Stimulated activated CD4-positive, alpha-beta T cell treated with anti-CD3 and anti-CD28 coated beads, Interleukin-4, amount 100 ng/mL, for 1 hour (primary cell): ENCODE measurements around the gene HSPA1L.
"Not testable (repeated sequence)": the region's sequence is repeated elsewhere in the genome, so short reads cannot be mapped to it uniquely, and the experiment has no call there.

Experiments
- DNase-seq: peaks from one replicate; pipeline ENCODE4 v3.0.0-alpha.2; 2020

The HSPA1L gene

DNA sequence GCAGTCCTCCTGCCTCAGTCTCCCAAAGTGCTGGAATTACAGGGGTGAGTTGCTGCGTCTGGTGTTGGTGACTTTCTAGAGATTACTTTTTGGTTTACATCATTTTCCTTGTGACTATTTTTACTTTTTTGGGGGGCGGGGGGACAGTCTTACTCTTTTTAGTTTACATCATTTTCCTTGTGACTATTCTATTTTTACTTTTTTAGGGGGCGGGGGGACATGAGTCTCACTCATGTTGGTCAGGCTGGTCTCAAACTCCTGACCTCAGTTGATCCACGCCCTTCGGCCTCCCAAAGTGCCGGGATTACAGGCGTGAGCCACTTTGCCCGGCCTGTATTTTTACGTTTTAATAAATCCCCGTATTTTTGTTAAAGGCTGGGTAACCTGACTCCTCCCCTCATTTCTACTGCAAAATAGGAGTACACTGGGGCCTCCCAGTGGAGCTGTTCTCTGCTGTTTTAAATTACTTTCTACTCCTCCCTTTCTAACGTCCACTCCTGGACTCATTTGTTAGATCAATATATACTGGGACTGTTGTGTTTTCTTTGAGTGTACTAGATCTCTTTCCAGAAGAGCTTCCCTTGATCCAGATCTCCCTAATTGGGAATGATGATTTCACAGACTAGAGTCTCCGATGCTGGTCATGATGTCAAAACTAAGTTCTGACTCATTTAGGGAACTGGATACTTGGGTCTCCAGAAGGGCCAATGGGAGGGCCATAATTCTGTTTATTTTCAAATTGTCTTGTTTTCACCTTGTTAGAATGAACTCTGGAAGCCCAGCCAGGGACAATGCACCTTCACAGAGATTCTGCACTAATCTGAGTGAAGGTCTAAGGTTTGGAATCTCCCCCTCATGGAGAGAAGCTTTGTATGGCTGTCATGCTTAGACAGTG lies 21.6 kb upstream of the HSPA1L start:
- no peak for DNase-seq

DNA sequence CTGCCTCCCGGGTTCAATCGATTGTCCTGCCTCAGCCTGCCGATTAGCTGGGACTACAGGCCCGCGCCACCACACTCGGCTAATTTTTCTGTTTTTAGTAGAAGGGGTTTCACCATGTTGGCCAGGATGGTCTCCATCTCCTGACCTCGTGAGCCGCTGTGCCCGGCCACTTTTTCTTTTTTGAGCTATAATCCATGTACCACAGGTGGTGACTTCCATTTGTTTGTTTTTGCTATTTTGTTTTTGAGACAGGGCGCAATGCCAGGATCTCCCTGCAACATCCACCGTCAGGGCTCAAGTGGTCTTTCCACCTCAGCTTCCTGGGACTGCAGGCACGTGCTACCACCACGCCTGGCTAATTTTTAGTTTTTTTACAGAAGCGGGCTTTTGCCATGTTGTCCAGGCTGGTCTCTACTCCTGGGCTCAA lies 21.0 kb upstream of the HSPA1L start:
- DNase-seq: no peak

DNA sequence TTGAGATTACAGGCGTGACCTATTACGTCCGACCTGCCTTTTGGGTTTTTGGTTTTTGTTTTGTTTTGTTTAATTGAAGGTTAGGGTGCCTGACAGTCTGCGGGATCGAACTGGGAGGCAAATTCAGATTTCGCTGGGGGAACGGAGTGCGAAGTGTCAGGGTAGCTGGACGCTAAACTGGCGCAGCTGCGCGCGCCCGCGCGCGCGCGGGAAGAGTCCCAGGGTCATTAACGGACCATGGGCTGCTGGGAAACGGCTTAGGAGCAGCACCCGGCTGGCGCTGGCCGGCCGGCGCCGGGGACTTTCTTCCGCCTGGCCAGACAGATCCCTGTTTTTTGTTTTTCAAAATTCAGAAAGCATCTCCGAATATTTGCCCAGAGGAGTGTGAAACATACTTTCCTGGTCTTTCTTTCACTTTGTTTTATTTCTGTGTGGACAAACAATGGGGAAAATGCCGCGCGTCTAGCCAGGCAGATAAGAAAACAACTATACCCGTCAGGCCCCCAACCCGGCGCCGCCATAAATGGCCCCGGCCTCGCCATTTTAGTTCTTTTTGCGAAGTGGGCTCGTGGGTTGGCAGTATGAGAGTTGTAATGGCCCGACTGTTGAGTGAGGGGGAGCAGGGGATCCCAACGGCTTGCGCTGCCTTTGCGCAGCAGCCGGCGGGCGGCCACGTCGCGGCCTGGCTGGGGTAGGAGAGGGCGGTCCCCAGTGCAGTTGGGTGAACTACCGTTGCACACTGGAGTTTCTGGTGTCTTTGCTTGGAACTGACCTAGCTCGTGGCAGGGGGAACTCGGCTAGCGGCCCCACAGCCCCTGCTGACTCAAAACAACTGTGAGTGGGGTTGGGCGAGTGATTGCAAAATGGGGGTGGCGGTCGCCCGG lies 19.5 kb upstream of the HSPA1L start:
- peak; percentile 80 for DNase-seq

DNA sequence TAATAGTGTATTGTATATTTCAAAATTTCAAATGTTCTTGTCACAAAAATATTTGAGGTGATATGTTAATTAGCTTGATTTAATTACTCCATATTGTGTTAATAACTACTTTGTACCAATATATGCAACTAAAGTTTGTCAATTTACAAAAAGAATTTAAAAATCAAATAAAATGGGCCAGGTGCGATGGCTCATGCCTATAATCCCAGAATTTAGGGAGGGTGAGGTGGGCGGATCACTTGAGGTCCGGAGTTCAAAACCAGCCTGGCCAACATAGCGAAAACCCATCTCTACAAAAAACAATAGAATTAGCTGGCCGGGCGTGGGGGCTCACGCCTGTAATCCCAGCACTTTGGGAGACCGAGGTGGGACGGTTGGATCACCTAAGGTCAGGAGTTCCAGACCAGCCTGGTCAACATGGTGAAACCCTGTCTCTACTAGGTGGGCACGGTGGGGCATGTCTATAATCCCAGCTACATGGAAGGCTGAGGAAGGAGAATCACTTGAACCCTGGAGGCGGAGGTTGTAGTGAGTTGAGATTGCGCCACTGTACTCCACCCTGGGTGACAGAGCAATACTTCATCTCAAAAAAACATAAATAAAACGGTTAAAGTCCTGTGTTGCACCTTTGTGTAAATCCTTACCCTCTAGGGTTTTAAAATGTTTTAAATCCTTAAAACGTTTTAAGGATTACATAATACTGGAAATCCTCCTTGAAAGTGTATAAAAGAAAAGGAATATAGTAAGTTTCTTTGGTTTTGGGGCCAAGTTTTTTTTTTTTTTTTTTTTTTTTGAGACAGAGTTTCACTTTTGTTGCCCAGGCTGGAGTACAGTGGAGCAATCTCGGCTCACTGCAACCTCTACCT lies 16.5 kb upstream of the HSPA1L start:
- no peak for DNase-seq

DNA sequence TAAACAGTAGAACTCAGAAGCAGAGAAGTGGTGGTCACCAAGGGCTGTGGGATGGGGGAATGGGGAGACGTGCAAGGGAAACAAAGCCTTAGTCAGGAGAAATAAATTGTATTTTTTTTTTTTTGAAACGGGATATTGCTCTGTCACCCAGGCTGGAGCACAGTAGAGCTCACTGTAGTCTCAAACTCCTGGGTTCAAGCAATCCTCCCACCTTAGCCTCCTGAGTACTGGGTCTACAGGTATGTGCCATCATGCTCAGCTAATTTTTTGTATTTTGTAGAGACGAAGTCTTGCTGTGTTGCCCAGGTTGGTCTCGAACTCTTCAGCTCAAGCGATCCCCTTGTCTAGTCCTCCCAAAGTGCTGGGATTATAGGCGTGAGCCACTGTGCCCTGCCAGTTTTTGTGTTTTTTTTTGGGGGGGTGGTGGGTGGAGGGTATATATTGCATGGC lies 15.8 kb upstream of the HSPA1L start:
- no peak for DNase-seq

DNA sequence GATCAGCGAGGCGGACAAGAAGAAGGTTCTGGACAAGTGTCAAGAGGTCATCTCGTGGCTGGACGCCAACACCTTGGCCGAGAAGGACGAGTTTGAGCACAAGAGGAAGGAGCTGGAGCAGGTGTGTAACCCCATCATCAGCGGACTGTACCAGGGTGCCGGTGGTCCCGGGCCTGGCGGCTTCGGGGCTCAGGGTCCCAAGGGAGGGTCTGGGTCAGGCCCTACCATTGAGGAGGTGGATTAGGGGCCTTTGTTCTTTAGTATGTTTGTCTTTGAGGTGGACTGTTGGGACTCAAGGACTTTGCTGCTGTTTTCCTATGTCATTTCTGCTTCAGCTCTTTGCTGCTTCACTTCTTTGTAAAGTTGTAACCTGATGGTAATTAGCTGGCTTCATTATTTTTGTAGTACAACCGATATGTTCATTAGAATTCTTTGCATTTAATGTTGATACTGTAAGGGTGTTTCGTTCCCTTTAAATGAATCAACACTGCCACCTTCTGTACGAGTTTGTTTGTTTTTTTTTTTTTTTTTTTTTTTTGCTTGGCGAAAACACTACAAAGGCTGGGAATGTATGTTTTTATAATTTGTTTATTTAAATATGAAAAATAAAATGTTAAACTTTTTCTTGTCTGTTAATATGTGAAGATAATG lies 14.7 kb upstream of the HSPA1L start:
- no peak for DNase-seq

DNA sequence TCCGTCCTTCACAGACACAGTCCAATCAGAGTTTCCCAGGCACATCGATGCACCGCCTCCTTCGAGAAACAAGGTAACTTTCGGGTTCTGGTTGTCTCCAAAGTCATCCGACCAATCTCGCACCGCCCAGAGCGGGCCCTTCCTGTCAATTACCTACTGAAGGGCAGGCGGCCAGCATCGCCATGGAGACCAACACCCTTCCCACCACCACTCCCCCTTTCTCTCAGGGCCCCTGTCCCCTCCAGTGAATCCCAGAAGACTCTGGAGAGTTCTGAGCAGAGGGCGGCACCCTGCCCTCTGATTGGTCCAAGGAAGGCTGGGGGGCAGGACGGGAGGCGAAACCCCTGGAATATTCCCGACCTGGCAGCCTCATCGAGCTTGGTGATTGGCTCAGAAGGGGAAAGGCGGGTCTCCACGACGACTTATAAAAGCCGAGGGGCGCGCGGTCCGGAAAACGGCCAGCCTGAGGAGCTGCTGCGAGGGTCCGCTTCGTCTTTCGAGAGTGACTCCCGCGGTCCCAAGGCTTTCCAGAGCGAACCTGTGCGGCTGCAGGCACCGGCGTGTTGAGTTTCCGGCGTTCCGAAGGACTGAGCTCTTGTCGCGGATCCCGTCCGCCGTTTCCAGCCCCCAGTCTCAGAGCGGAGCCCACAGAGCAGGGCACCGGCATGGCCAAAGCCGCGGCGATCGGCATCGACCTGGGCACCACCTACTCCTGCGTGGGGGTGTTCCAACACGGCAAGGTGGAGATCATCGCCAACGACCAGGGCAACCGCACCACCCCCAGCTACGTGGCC lies 12.4 kb upstream of the HSPA1L start, which contains the start of gene HSPA1B:
HSPA1B (plus strand) TSS at position 453 of the 794 bp plus-strand sequence; CDS start at position 666, 213 bp downstream.
- peak; percentile 79 for DNase-seq

DNA sequence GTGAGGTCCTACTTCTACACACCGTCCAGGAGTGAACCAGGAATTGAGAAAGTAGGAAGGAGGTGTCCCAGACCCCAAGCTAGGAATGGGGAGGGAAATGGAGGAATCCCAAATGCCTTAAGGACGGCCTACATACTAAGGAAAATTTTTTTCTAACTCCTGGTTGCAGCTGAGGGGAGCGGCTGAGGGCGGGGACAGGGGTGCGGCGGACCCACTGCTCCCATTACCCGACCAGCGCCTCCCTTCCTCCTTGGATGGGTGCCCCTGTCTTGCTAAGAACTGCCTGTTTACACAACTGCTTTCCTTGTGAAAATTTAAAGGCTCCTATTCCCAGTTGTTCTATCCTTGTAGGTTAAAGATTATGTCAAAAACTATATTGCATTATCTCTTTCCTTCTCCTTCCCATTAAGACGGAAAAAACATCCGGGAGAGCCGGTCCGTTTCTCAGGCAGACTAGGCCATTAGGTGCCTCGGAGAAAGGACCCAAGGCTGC lies 11.8 kb upstream of the HSPA1L start:
- no peak for DNase-seq

DNA sequence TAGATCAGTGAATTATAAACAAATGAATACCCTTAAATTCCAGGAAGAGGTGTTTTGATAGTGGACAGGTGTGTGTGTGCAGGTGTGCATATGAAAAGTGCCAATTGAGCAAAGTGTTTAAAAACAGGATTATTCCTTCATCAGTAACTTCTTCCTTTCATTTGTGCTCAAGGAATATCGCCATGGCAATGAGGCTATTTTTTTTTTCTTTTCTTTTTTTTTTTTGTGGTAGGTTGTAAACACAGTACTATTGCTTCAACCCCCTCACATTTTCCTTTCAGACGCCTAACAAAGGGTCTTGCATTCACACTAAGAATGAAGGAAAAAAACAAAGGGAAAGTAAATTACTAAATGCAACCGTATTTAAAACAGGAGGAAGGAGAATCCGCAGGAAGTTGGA lies 10.5 kb upstream of the HSPA1L start:
- no peak for DNase-seq

DNA sequence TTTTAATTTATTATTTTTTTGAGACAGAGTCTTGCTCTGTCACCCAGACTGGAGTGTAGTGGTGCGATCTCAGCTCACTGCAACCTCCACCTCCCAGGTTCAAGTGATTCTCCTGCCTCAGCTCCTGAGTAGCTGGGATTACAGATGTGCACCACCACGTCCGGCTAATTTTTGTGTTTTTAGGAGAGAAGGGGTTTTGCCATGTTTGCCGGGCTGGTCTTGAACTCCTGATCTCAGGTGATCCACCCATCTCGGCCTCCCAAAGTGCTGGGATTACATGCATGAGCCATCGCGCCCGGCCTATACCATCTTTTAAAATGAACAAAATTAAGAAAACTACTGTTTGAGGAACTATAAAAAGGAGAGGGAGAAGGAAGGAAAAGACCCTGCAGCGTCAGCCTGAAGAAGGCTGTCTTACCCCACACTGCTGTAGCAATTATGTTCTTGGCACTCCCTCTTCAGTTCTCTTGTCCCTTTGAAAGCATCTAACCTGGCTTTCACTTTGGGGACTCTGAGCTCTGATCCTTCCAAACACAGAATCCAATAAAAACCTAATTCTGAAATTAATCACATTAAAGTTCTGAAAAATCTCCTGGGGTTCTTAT lies 8.6 kb upstream of the HSPA1L start:
- DNase-seq: not testable (repeated sequence)

DNA sequence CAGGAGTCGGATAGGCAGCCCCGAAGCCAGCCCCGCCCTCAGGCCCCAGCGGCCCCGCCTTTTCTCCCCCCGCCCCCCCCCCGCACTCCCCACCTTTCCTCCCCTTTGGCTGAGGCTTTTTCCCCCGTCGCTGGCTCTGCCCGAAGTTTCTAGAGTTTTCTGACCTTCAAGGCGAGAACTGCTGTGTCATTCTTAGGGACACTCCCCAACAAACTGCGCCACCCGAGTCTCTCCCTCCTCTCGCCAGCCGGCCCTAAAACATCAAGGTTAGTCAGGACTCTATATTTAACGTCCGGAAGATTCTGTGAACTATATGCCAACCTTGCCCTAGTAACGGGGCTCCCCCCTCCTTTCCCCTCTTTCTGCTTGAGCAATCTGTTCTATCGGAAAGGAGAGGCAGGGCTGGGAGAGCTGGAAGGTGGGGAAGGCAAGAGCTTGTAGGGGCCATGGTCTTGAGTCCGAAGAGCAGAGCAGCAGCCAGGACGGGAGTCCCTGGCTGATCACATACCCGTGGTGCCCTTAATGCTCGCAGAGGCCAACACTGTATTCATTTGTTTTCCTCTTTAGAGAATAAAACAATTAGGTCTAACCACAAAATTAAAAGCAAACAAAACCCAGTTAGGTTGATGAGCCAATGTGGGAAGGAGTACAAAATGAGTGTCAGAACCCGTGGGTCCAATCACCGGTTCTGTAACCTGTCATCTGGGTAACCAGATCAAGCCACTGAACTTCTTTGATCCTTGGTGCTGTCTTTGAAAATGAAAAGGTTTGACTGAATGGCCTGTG lies 7.1 kb upstream of the HSPA1L start:
- peak; percentile 62 for DNase-seq

DNA sequence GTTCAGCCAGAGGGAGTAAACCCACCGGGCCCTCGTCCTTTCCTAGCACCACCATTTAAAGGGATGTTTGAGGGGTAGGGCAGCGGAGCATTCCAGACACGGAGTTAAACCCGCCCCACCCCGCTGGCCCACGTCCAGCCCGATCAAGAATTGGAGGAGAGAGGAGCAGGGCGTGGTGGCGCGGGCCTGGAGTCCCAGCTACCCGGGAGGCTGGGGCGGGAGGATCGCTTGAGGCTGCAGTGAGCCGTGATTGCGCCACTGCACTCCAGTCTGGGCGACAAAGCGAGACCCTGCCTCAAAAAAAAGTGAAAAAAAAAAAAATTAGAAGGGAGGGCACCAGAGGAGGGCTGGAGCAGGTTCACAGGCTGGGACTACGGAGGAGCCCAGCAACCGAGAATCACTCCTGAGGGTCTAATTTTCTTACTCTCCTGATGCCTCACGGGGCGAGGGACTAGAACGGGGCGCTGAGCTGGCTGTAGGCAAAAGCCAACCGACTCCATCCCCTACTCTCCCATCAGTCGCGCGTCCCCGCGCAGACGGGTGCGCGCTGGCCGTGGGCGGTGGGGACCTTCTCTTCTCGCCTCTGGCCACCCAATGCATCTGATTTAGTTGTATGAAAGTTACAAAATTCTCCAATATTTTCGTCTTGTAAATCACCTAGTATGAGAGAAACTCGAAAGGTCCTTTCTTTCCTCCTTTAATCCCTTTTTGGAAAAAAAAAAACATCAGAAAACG lies 6.4 kb upstream of the HSPA1L start:
- DNase-seq: peak; percentile 80

DNA sequence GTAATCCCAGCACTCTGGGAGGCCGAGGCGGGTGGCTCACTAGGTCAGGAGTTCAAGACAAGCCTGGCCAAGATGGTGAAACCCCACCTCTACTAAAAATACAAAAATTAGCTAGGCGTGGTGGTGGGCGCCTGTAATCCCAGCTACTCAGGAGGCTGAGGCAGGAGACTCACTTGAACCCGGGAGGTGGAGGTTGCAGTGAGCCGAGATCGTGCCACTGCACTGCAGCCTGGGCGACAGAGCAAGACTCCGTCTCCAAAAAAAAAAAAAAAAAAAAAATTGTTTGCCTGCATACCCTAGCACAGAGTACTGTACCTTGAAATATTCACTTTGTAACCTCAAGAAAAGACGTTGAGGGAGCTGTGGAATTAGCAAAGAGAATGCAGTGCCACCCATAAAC lies 5.3 kb upstream of the HSPA1L start:
- DNase-seq: not testable (repeated sequence)

DNA sequence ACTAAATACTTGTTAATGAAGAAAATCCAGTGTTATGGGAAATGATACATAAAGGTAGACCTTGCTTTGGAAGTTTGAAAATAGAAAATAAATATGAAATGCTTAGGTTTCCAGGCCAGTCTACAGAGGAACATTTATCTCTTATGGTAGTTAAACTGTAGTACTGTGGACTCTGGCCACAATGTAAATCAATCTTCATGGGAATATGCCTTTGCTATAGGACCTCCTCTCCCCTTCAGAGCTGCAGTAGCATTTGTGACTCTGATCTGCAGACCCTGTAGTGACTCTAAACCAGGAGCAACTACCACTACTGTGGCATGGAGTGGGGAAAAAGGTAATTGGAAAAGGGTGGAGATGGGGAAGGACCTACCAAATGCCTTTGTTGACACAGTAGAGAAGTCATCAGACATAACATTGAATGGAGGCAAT lies 4.8 kb upstream of the HSPA1L start:
- no peak for DNase-seq

DNA sequence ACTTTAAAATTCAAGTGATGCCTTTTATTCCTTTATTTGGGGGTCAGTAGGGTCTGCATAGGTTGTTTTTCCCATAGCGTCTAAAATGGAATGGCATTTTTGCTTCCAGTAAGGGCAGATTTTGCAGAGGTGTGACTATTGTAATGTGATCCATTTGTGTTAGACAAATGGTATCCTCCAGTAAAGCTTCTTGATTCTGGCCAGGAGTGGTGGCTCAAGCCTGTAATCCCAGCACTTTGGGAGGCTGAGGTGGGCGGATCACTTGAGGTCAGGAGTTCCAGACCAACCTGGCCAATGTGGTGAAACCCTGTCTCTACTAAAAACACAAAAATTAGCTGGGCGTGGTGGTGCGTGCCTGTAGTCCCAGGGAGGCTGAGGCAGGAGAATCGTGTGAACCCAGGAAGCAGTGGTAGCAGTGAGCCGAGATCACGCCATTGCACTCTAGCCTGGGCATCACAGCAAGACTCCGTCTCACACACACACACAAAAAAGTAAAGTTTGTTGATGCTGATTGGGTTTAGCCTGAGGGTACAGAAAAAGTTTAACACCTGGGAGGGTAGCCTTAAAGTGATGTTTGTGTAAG lies 2.9 kb upstream of the HSPA1L start:
- DNase-seq: not testable (repeated sequence)

DNA sequence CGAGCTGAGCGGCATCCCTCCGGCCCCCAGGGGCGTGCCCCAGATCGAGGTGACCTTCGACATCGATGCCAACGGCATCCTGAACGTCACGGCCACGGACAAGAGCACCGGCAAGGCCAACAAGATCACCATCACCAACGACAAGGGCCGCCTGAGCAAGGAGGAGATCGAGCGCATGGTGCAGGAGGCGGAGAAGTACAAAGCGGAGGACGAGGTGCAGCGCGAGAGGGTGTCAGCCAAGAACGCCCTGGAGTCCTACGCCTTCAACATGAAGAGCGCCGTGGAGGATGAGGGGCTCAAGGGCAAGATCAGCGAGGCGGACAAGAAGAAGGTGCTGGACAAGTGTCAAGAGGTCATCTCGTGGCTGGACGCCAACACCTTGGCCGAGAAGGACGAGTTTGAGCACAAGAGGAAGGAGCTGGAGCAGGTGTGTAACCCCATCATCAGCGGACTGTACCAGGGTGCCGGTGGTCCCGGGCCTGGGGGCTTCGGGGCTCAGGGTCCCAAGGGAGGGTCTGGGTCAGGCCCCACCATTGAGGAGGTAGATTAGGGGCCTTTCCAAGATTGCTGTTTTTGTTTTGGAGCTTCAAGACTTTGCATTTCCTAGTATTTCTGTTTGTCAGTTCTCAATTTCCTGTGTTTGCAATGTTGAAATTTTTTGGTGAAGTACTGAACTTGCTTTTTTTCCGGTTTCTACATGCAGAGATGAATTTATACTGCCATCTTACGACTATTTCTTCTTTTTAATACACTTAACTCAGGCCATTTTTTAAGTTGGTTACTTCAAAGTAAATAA lies 2.2 kb upstream of the HSPA1L start:
- not testable (repeated sequence) for DNase-seq

DNA sequence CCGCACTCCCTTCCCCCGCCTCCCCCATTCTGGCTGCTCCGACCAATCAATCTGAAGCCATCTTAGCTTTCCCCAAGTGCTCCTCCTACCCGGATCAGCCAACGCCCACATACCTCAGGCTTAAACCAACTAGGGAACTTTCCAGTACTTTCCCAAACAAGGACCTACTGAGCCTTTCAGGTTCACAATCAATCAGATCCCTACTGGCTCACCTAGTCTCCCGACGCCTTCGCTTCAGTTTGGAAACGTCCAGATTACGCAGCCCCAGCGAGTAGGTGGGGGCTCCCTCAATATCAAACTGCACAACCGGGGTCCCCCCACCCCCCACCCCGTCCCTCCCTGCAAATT lies 432 bp downstream of the HSPA1L start:
- DNase-seq: peak; percentile 68

DNA sequence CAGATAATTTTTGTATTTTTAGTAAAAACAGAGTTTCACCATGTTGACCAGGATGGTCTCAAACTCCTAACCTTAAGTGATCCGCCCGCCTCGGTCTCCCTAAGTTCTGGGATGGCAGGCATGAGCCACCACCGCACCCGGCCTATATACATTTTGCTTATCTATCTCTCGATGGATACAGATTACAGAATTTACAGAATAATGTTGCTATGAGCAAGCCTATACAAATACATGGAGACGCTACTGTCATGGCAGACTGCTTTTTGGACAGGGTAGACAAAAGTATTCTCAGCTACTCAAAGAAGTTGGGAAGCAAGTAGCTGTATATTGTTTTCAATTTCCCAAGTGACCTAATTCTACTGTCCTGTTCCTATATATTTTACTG lies 1.6 kb downstream of the HSPA1L start:
- no peak for DNase-seq
